K562 (cell line): ENCODE results near the gene PACSIN1. TPM values are rescaled to one million over a fixed set of nuclear protein-coding genes. Genes with fewer than 3 reads are reported as not detected.

Source experiments
- ADNP ChIP-seq: fragments of 200-800 bp; sonication (Bioruptor generic); IDR thresholded peaks from 2 replicates; pipeline ENCODE4 v1.6.1; 2016; ENCODE audit warnings: missing genetic modification characterization, missing compliant biosample characterization
- CHAMP1 ChIP-seq: fragments of 450-650 bp; IDR thresholded peaks from 2 replicates; pipeline ENCODE4 v1.6.1; 2016; ENCODE audit warnings: mild to moderate bottlenecking
- ELF2 ChIP-seq: fragments of 250-450 bp; sonication (Bioruptor Pico); IDR thresholded peaks from 2 replicates; pipeline ENCODE4 v1.5.0; 2021; ENCODE audit warnings: mild to moderate bottlenecking
- ESRRA ChIP-seq: fragments of 450-650 bp; IDR thresholded peaks from 2 replicates; pipeline ENCODE4 v1.6.1; 2014; ENCODE audit warnings: low read depth, mild to moderate bottlenecking, moderate library complexity, borderline replicate concordance
- FOS ChIP-seq: IDR thresholded peaks from 3 replicates; pipeline ENCODE4 v1.6.1; 2011; ENCODE audit not compliant: insufficient read length; ENCODE audit errors: extremely low read depth
- FOSL1 ChIP-seq: fragments of 200-800 bp; sonication (Bioruptor generic); conservative IDR thresholded peaks from 2 replicates; pipeline ENCODE4 v1.6.1; 2016; ENCODE audit warnings: missing genetic modification characterization, missing compliant biosample characterization
- HDGF ChIP-seq: fragments of 450-650 bp; IDR thresholded peaks from 2 replicates; pipeline ENCODE4 v1.6.1; 2016
- HNRNPK ChIP-seq: fragments of 200-400 bp; formaldehyde crosslinking; IDR thresholded peaks from one replicate; pipeline ENCODE4 v1.6.1; 2018; ENCODE audit warnings: mild to moderate bottlenecking, low read depth, low read length; ENCODE audit not compliant: poor library complexity, severe bottlenecking
- KLF16 ChIP-seq: IDR thresholded peaks from 2 replicates; pipeline ENCODE4 v1.6.1; 2016; ENCODE audit warnings: antibody characterized with exemption
- MCM3 ChIP-seq: fragments of 450-650 bp; IDR thresholded peaks from 2 replicates; pipeline ENCODE4 v1.6.1; 2016
- POLR2G ChIP-seq: fragments of 200-400 bp; formaldehyde crosslinking; IDR thresholded peaks from 2 replicates; pipeline ENCODE4 v1.6.1; 2017; ENCODE audit warnings: low read depth, mild to moderate bottlenecking, antibody characterized with exemption, low read length, moderate library complexity
- RBM17 ChIP-seq: fragments of 200-400 bp; formaldehyde crosslinking; IDR thresholded peaks from 2 replicates; pipeline ENCODE4 v1.6.1; 2017; ENCODE audit warnings: low read depth, mild to moderate bottlenecking, low read length, borderline replicate concordance
- TAF1 ChIP-seq: IDR thresholded peaks from 2 replicates; pipeline ENCODE4 v1.6.1; 2011; ENCODE audit warnings: mild to moderate bottlenecking, low read length, moderate library complexity; ENCODE audit not compliant: insufficient read depth, control insufficient read depth, severe bottlenecking; ENCODE audit errors: extremely low read depth
- ZC3H11A ChIP-seq: IDR thresholded peaks from 2 replicates; pipeline ENCODE4 v1.6.1; 2012; ENCODE audit warnings: low read depth, low read length, improper control_type of control experiment
- ZNF282 ChIP-seq: sonication (generic); formaldehyde crosslinking; IDR thresholded peaks from 2 replicates; pipeline ENCODE4 v1.8.1; 2023; ENCODE audit warnings: missing genetic modification reagents
- ZNF407 ChIP-seq: fragments of 450-650 bp; IDR thresholded peaks from 2 replicates; pipeline ENCODE4 v1.6.1; 2016; ENCODE audit warnings: low read depth
- ZNF57 ChIP-seq: fragments of 450-650 bp; formaldehyde crosslinking; IDR thresholded peaks from 2 replicates; pipeline ENCODE4 v1.4.0; 2020; ENCODE audit warnings: mild to moderate bottlenecking, moderate library complexity
- polyA plus RNA-seq, 8 experiments: library from polyadenylated mRNA; depleted of rRNA in 4 of 8; stranded (reverse) in 5 of 8; unstranded in 3 of 8; fragments of >200 nt; fragmentation: Nextera tagmentation in 2 of 8; fragmentation: Illumina TruSeq in 1 of 8; extraction: Ambion mirVana in 2 of 8; extraction: Trizol in 1 of 8; gene quantifications; 2 replicates each; pipeline versions ENCODE4 v1.2.1 to v1.2.3, GENCODE V29; 2011 to 2014; ENCODE audit warnings: inconsistent platforms in 1 of 8, missing spikeins in 1 of 8
- total RNA-seq, 7 experiments: library from RNA; depleted of rRNA in 6 of 7; stranded (reverse); fragments of >200 nt in 6 of 7; fragmentation: Illumina TruSeq in 2 of 7; extraction: Trizol in 2 of 7; gene quantifications; 2 replicates each; pipeline versions ENCODE4 v1.2.1 to v1.2.3, GENCODE V29; 2011 to 2021; ENCODE audit warnings: low replicate concordance in 1 of 7
- TF ChIP-seq, protein P1 (sequence below): sonication (generic); formaldehyde crosslinking; IDR thresholded peaks from 2 replicates; pipeline ENCODE4 v1.9.0; 2022; ENCODE audit warnings: mild to moderate bottlenecking, missing genetic modification reagents

The PACSIN1 gene
- total and polyA plus RNA-seq, 9 of the 15 experiments (the other 6 are each of a cell fraction or from before 2014, with no cell fraction given): 0.01 to 1.7 (median 0.45) TPM

- TF ChIP-seq ZNF282 (CRISPR knock-in tag) (no peak), ZNF57 (CRISPR knock-in tag) (no peak), ZNF407 (no peak), HDGF (no peak), TAF1 (no peak), MCM3 (no peak), RBM17 (no peak), FOSL1 (tag) (no peak), KLF16 (no peak), HNRNPK (no peak), ADNP (tag) (0 out of 2 replicates have a peak, but pooled peaks have one; percentile 38), CHAMP1 (no peak), POLR2G (0 out of 2 replicates have a peak, but pooled peaks have one; percentile 34), FOS (no peak), ZC3H11A (no peak), ESRRA (peak; percentile 21; the same call in 1 of the 2 replicates), ELF2 (CRISPR knock-in tag) (no peak)
- TF ChIP-seq, protein P1, sequence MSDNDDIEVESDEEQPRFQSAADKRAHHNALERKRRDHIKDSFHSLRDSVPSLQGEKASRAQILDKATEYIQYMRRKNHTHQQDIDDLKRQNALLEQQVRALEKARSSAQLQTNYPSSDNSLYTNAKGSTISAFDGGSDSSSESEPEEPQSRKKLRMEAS (CRISPR knock-in tag): 0 out of 2 replicates have a peak, but pooled peaks have one; percentile 27
Observed at GRCh38 chr6:34578445-34579262, 112.8 kb downstream of the PACSIN1 start (continued).
